ENCODE data around the gene CCDC80.

CCDC80 gene

DNA sequence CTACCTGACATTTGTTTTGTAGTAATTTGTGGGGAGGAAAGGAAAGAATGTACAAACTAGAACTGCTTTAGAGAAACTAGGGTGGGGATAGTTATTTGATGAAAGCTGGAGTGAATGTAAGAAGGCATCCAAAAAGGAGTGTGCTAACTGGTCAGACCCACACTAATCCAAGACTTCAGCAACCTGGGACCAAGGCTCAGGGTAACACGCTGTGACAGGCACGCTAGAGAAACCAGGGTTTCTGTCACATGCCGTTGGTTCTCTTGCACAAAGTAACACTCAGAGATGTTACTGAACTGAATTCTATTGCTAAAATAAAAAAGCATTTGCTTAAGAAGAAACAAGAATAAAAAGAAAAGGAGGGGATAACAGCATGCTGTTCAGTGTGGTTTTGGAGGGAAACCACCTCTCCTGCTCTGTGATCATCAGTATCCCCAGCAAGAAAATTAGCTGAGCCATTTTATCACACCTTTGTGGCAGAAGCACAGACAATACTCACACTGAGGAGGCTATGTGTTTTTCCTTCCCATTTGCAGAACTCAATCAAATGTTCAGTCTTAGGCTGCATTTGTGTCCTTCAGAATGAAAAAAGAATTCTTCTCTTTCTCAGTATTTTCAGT lies 2.8 kb upstream of the CCDC80 start:
- Histone ChIP-seq H3K27me3 (ENCODE audit: insufficient read depth, low read length) (no peaks in the 10 kb centered on the region), H4K20me1 (ENCODE audit: insufficient read depth, low read length) (no peaks in the 10 kb centered on the region), H3K9me3 (ENCODE audit: low read length) (no peaks in the 10 kb centered on the region), H3F3A (ENCODE audit: insufficient read depth, low read length) (no peaks in the 10 kb centered on the region), H3K9me2 (ENCODE audit: low read depth, low read length) (no peaks in the 10 kb centered on the region), H3K4me3 (ENCODE audit: low read depth, low read length, poor library complexity, severe bottlenecking) (no peak overlapping the region), H3K9ac (ENCODE audit: low read length) (no peak overlapping the region), H3K36me3 (ENCODE audit: insufficient read depth, low read length) (no peaks in the 10 kb centered on the region), H3K4me1 (ENCODE audit: insufficient read depth, low read length, severe bottlenecking) (no peaks in the 10 kb centered on the region), H3K27ac (ENCODE audit: low read depth, low read length, poor library complexity, severe bottlenecking) (no peak overlapping the region), H3K79me2 (ENCODE audit: insufficient read depth, low read length) (no peaks in the 10 kb centered on the region), H3K4me2 (ENCODE audit: low read length) (no peak overlapping the region), H2AFZ (ENCODE audit: low read length) (no peak overlapping the region)
- TF ChIP-seq, protein P1, sequence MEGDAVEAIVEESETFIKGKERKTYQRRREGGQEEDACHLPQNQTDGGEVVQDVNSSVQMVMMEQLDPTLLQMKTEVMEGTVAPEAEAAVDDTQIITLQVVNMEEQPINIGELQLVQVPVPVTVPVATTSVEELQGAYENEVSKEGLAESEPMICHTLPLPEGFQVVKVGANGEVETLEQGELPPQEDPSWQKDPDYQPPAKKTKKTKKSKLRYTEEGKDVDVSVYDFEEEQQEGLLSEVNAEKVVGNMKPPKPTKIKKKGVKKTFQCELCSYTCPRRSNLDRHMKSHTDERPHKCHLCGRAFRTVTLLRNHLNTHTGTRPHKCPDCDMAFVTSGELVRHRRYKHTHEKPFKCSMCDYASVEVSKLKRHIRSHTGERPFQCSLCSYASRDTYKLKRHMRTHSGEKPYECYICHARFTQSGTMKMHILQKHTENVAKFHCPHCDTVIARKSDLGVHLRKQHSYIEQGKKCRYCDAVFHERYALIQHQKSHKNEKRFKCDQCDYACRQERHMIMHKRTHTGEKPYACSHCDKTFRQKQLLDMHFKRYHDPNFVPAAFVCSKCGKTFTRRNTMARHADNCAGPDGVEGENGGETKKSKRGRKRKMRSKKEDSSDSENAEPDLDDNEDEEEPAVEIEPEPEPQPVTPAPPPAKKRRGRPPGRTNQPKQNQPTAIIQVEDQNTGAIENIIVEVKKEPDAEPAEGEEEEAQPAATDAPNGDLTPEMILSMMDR (IDR thresholded peaks at IDR 0.05; ENCODE audit: low read length), result no peak
- no peak for TF ChIP-seq EZH2 (IDR thresholded peaks at IDR 0.05; ENCODE audit: borderline replicate concordance, low read length)

DNA sequence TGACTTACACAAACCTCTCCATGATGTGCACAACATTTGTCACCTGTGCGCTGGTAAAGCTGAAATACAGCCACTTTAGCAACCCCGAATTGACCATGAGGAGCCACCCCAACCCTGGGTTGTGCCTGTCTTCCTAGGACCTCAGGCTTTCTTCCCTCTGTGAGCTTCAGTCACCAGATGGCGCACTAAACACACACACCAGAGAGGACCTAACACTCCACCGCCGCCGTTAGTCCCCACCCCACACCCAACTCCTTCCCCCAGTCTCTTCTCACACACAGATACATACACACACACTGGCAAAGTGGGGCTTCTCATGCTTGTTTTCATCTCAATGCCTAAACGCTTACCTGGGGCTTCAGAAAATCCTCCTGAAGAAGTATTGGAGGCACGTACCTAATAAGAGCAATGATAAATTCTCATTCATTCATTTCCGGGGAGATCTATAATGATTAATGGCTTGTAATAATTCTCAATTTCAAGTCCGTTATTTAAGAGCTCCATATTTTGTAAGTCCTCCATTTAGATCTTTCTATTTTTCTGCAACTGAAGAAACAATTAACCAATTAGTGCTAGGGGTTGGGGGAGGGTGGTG lies 2.1 kb upstream of the CCDC80 start:
- Histone ChIP-seq H3K79me2 (ENCODE audit: insufficient read depth, low read length) (no peaks in the 10 kb centered on the region), H3K9me2 (ENCODE audit: low read depth, low read length) (no peaks in the 10 kb centered on the region), H3K4me1 (ENCODE audit: insufficient read depth, low read length, severe bottlenecking) (no peaks in the 10 kb centered on the region), H3K9ac (ENCODE audit: low read length) (no peak overlapping the region), H2AFZ (ENCODE audit: low read length) (no peak overlapping the region), H3K4me3 (ENCODE audit: low read depth, low read length, poor library complexity, severe bottlenecking) (no peak overlapping the region), H3K27me3 (ENCODE audit: insufficient read depth, low read length) (no peaks in the 10 kb centered on the region), H3F3A (ENCODE audit: insufficient read depth, low read length) (no peaks in the 10 kb centered on the region), H4K20me1 (ENCODE audit: insufficient read depth, low read length) (no peaks in the 10 kb centered on the region), H3K27ac (ENCODE audit: low read depth, low read length, poor library complexity, severe bottlenecking) (no peak overlapping the region), H3K36me3 (ENCODE audit: insufficient read depth, low read length) (no peaks in the 10 kb centered on the region), H3K4me2 (ENCODE audit: low read length) (no peak overlapping the region), H3K9me3 (ENCODE audit: low read length) (no peaks in the 10 kb centered on the region)
- TF ChIP-seq, protein P1 (IDR thresholded peaks at IDR 0.05; ENCODE audit: low read length), result peak; percentile 75
- no peak for TF ChIP-seq EZH2 (IDR thresholded peaks at IDR 0.05; ENCODE audit: borderline replicate concordance, low read length)

DNA sequence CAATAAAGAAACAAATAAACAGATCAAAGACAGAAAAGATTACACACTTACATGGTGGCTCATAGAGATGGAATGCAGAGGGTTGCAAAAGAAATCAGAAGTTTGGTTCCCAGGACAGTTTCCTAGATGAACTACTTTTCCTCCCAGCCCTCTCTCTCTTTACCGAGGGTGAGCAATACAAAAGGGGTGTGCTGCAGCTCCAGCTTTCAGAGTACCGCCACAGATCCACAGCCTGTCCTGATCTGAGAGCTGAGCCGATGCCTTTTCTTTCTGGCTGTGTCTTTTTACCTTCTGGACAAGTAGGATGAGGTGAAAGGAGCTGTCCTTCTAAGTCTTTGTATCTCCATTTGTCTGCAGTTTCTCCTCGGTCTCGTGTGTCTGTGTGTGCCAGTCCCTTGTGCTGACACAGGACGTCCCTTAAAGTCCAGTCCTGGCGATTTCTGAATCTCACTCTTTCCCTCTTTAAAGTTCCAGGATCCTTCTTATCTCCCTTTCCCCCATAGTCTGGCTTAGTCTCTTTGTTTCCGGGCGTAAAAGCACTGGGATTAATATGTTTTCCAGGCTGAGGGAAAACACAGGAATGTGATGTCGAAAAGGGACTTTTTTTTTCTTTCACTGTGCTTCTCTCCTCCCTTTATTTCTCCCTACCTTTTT lies 540 bp downstream of the CCDC80 start:
- no peaks in the 10 kb centered on the region for H3K4me1 ChIP-seq (ENCODE audit: insufficient read depth, low read length, severe bottlenecking)
- no peaks in the 10 kb centered on the region for H3K27me3 ChIP-seq (ENCODE audit: insufficient read depth, low read length)
- H3K4me3 ChIP-seq (ENCODE audit: low read depth, low read length, poor library complexity, severe bottlenecking), result no peak overlapping the region
- H3K36me3 ChIP-seq (ENCODE audit: insufficient read depth, low read length), result no peaks in the 10 kb centered on the region
- no peak overlapping the region for H3K9ac ChIP-seq (ENCODE audit: low read length)
- H4K20me1 ChIP-seq (ENCODE audit: insufficient read depth, low read length), result no peaks in the 10 kb centered on the region
- no peaks in the 10 kb centered on the region for H3K9me2 ChIP-seq (ENCODE audit: low read depth, low read length)
- no peaks in the 10 kb centered on the region for H3K79me2 ChIP-seq (ENCODE audit: insufficient read depth, low read length)
- no peaks in the 10 kb centered on the region for H3F3A ChIP-seq (ENCODE audit: insufficient read depth, low read length)
- H2AFZ ChIP-seq (ENCODE audit: low read length), result no peak overlapping the region
- H3K27ac ChIP-seq (ENCODE audit: low read depth, low read length, poor library complexity, severe bottlenecking), result no peak overlapping the region
- H3K9me3 ChIP-seq (ENCODE audit: low read length), result no peaks in the 10 kb centered on the region
- TF ChIP-seq EZH2 (IDR thresholded peaks at IDR 0.05; ENCODE audit: borderline replicate concordance, low read length), result no peak
- TF ChIP-seq, protein P1 (IDR thresholded peaks at IDR 0.05; ENCODE audit: low read length), result no peak
- H3K4me2 ChIP-seq (ENCODE audit: low read length), result no peak overlapping the region

Data from OCI-LY1 (cell line).